RPMI8226 (cell line): ENCODE data around the gene ZFAND5.

ENCODE experiments used
- DNase-seq: peaks from one replicate; pipeline ENCODE4 v3.0.0-alpha.2; 2015

The ZFAND5 gene

DNA sequence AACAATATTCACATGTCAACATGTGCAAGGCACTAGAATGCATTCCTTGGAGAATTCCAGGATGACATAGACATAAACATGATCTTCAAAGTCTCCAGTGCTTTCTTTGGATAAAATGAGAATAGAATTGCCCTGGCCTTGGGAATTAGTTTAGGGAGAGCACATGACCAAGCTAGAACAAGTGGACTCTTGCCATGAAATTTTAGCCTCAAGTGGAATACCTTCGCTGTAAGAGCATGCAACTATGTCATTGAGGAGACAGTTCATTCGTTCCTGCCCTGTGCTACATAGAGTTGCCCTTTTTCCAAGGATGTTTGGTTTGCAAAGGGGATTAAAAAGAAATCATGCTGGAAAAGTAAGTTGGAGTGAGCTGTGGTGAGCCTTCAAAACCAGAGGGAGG is 42.7 kb downstream of the ZFAND5 start:
- no peak for DNase-seq

DNA sequence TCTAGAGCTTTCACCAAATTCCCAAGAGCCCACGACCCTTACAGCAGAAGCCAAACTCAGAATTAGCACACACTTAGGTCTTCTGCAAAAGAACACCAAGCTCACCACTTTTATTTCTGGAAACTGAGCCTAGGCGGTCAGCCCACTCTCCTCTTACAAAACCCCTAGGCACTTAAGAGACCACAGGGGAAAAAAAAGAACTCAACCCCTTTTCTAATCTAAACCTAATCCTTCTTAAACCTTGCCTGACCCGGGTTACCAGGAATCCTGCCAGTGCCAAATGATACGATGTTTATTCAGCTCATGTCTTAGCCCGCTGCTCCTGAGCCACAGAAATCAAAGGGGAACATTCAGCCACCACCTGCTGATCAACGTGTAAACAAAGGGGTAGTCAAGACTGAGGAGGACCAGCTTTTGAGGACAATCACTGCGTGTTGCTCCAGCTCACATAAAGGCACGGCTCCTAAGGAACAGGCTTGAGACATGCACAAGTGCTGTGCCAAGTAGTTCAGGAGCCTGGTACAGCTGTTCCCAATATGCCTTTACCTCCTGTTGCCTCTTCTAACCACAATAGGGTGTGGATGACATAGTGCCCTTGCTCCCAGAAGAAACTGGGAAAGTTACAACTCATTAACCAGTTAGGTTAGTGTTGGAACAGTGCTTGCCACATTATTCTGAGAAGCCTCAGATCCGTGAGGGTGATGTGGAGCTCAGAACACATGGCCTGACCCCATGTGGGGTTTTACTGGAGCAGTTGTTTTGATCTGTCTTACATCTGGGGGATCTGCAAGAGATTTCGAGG is 49.3 kb downstream of the ZFAND5 start:
- DNase-seq = no peak

GRCh38 chr9:72315089-72315509 is 49.9 kb downstream of the ZFAND5 start:
- no peak for DNase-seq

DNA sequence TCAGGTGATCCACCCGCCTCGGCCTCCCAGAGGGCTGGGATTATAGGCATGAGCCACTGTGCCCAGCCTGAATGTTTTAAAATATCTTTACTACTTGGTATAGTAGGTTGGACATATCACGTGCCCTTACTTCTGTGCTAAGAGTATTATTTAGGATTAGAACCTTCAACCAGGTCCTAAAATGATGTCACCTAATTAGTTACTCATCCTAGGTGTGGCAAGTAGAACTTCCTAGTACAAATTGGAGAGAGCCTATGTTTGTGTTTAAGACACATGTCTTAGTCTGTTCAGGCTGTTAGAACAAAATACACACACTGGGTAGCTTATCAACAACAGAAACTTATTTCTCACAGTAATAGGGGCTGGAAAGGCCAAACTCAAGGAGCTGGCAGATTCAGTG is 51.5 kb downstream of the ZFAND5 start:
- DNase-seq = no peak

- no peak for DNase-seq
Measured at GRCh38 chr9:72312386-72312987, 52.5 kb downstream of the ZFAND5 start.

DNA sequence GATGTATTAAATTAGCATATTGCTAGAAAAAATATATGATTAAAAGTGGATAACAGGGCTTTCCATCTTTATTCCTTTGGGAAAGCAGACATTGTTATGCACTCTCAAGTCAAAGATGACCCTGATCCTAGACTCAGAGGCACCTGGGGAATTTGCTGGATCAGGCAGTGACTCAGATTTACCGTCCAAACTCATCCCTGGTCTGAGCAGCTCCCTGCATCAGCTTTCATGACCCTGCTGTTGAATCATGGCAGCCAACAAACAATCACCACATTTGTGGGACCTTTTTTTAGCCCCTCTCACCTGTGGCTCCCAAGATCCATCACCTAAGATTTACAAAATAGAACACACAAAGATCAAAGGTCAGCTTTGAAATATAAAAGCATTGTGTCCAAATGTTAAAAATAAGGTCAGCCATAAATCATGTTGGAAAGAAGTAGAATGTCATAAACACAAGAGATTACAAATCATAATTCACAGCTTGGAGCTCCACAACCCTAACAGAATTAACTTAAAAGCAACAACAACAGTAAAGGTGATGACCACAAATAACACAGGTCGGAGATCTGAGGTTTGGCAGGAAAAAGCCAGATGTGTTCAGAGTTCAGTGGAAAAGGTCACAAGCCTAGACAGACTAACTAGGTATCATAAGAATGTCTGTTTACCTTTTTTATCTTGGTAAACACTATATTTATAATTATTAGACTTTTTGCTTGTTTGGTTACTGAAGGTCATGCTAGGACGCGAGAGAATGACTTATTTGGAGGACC is 55.5 kb downstream of the ZFAND5 start:
- no peak for DNase-seq

DNA sequence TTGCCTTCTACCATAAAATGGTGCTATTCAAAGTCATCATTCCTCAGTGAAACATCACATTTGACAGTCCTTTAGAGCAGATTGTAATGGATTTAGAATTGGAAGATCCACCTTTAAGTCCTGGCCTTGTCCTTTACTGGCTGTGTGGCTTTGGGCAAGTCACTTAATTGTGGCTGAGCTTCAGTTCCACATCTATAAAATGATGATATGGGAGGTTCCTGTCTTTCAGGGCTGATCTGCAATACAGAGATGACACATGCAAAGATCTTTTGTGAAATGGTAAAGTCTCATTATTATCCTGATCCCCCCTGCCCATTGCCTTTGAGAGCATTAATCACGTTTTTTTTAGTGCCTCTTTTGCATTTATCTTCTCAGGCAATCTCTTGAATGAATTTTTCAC is 58.2 kb downstream of the ZFAND5 start:
- DNase-seq = no peak

- DNase-seq = no peak
Measured at GRCh38 chr9:72305707-72306106, 59.3 kb downstream of the ZFAND5 start.

- no peak for DNase-seq
Measured at GRCh38 chr9:72305102-72305546, 59.9 kb downstream of the ZFAND5 start.

- no peak for DNase-seq
Measured at GRCh38 chr9:72304538-72304937, 60.5 kb downstream of the ZFAND5 start.
